HG03457 (cell line): ENCODE measurements around the gene CYLD.

Source experiments
- ATAC-seq: cut with Tn5 transposase; IDR thresholded peaks from one replicate; pipeline ENCODE4 v1.9.1; 2021; ENCODE audit warnings: moderate number of reproducible peaks; ENCODE audit not compliant: unreplicated experiment

CYLD gene

GRCh38 chr16:50814541-50814940 lies 72.7 kb downstream of the CYLD start:
- ATAC-seq, result no peak

- no peak for ATAC-seq
Observed at GRCh38 chr16:50815382-50815781, 73.5 kb downstream of the CYLD start.

- ATAC-seq, result no peak
Observed at GRCh38 chr16:50816901-50817555, 75.1 kb downstream of the CYLD start.

GRCh38 chr16:50818380-50818779 lies 76.5 kb downstream of the CYLD start:
- no peak for ATAC-seq

GRCh38 chr16:50819706-50820105 lies 77.8 kb downstream of the CYLD start:
- ATAC-seq, result no peak

GRCh38 chr16:50820225-50820624 lies 78.3 kb downstream of the CYLD start:
- no peak for ATAC-seq

- ATAC-seq, result no peak
Observed at GRCh38 chr16:50821586-50821985, 79.7 kb downstream of the CYLD start.

DNA sequence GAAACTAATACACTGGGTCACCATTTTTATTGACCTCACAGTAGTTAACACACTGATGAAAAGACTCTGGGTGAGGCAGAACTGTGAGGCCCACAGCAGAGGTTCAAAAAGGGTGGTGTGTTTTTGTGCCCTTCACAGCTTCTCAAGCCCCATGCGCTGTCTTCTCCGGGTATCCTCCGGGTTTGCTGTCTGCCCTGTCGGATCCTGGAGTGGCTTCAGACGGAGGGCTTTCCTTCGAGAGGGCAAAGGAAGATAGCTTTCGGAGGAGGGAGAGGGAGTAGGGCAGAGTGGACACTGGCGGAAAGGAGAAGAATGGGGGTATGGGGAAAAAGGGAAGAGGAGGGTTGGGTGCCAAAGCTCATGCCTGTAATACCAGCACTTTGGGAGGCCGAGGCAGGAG lies 80.8 kb downstream of the CYLD start:
- ATAC-seq, result no peak

- no peak for ATAC-seq
Observed at GRCh38 chr16:50826797-50827316, 85.0 kb downstream of the CYLD start.

DNA sequence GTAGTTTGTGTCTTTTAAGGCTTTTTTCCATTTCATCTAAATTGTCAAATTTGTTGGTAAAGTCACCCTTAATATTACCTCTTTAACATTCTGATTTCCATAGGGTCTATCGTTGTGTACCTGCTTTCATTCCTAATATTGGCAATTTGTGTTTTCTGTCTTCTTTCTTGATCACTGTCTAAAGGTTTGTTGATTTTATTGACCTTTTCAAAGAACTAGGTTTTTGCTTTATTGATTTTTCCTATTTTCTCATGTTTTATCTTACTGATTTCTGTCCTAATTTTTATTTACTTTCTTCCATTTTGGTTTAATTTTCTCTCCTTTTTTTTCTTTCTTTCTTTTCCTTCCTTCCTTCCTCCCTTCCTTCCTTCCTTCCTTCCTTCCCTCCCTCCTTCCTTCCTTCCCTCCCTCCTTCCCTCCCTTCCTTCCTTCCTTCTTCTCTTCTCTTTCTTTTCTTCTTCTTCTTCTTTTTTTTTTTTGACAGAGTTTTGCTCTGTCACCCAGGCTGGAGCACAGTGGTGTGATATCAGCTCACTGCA lies 86.3 kb downstream of the CYLD start:
- ATAC-seq, result no peak

DNA sequence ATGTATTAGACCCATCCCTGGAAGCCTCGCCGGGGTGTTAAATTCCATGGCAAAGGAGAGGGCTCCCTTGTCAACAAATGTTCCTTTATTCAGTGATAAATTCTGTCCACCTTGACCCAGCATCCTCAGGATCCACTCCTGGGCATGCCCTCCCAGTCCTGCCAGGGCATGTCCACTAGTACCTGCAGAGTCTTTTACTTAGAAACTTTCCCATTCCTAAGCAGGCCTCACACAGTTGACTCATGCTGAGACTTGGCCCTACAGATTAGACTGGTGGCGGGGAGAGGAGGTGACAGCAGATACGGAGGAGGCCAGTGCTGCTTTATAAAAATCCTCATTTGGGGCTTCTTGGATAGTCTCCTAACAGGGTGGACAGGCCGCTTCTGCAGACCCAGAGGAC lies 88.8 kb downstream of the CYLD start:
- no peak for ATAC-seq

DNA sequence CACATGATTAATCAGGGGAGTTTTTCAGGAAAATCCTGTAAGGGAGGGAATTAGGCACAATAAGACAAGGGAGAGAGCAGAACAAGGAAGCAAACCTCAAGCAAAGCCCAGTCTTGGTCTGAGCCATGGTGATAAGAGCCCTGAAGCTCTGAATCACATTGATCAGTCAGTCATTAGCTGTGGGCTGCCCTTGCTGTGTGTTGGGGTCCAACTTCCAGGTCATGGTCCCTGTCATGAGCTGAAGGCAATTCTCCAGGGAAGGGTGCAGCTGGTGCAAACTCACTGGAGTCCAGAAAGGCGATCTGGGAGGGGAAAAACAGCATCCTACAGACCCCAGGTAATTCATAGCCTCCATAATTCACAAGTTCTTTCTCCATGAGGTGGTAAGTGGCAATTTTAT lies 89.9 kb downstream of the CYLD start:
- no peak for ATAC-seq

DNA sequence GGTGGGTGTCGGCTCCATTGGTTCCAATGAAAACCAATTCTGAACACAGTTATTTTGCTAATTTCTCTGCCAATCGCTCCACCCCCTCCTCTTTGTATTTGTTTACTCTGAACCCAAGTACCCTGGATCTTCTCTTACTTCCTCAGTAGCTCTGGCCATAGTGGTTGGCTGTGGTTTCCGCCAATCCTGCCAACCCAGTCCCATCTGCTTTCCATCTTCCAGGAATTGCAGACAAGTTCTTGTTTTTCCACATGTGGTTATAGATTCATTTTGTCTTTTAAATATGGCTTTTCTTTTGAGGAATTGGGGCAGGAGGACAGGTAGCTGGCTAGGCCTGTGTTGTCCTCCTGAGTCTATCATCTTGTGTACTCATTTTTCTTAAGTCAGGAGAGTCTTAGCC lies 92.0 kb downstream of the CYLD start:
- no peak for ATAC-seq

DNA sequence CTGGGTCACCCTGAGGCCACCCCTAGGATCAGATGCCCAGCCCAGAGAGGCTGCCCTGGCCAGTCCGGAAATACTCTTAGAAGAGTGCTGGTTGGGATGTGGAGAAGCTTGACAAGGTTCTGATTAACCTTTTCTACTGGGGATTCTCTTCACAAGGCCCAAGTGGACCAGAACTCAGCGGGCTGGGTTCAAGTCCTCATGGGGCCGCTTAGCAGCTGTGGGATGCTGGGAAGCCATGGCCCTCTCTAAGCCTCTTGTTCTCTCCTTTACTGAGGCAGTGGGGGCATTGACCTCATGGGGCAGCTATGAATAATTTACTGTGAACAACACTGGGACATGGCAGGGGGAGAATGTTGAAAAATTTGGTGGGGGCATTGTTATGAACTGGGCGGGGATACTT lies 92.8 kb downstream of the CYLD start:
- ATAC-seq, result no peak

DNA sequence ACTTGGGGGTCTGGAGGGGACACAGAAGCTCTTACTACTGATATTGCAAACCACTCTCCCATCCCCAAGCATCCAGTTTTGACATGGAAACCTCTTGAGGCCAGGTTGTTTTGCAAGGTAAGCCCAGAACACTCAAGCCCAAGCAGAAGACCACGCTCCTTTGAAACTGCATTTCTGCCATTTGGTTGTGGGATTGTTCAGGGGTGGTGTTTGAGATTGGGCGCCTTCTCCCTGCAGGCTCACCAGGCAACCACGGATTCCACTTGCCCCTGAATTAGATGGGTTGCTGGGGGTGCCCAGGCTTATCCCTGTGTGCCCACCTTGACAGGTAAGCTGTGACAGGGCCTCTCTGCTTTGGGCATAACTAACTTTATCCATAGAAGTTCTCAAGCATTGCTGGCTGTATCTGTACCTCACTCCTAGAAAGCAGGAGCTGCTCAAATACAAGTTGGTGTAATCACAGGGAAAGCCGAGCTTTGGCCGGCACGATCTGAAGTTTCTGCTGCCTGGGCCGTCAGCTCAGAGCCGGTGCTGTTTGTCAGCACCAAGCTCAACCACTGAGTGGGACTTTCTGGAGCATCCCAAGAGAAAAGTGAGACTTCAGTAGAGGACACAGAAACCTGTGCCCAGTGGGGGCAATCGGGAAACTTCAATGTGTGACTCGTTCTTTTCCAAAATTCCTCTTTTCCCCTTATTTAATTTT lies 93.6 kb downstream of the CYLD start:
- no peak for ATAC-seq

GRCh38 chr16:50836121-50836621 lies 94.3 kb downstream of the CYLD start:
- ATAC-seq, result no peak

DNA sequence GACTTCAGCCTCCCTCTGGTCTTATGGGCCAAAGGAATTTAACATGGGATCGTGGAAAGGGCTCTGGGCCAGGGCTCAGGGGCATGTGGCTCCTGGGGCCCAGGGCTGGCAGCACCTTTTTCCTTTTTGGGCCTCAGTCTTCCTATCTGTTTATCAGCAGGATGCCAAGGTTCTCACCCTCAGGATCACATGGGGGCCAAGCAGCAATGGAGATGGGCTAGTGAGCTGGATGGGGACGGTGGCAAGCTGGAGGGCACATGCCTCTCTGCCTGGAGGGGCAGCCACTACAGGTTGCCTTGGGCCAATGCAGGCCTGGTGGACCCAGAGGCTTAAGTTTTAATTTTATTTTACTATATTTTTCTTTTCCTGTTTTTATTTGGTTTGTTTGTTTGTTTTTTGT lies 95.4 kb downstream of the CYLD start:
- ATAC-seq, result no peak

DNA sequence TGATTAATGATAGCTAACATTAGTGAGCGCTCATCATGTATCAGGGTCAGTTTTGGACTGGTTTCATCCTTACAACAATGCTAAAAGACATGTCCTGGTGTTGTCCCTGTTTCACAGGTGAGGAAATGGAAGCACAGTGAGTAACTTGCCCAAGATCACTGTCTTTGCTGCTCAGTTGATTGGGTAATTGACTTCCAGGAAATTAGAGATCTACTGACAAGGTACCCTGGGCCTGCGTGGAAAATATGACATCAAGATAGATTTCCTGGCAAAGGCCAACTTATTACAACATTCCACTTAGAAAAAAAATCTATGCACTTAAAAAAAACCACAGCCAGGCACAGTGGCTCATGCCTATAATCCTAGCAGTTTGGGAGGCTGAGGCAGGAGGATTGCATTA lies 96.3 kb downstream of the CYLD start:
- ATAC-seq, result no peak

DNA sequence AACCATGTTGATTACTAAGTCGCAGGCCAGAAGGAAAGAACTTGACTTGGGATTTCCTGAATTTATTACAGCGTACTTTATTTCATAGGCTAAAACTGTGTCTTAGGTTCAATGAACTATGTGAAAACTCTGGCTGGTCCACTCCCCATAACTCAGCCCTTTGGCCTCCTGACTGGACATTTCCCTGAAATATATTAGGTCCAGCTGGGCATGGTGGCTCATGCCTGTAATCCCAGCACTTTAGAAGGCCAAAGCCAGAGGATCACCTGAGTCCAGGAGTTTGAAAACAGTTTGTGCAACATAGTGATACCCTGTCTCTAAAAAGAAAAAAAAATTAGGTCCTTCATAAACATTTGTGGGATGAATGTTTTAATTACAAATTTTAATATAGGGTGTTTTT lies 97.0 kb downstream of the CYLD start:
- no peak for ATAC-seq

GRCh38 chr16:50839356-50839755 lies 97.5 kb downstream of the CYLD start:
- no peak for ATAC-seq

DNA sequence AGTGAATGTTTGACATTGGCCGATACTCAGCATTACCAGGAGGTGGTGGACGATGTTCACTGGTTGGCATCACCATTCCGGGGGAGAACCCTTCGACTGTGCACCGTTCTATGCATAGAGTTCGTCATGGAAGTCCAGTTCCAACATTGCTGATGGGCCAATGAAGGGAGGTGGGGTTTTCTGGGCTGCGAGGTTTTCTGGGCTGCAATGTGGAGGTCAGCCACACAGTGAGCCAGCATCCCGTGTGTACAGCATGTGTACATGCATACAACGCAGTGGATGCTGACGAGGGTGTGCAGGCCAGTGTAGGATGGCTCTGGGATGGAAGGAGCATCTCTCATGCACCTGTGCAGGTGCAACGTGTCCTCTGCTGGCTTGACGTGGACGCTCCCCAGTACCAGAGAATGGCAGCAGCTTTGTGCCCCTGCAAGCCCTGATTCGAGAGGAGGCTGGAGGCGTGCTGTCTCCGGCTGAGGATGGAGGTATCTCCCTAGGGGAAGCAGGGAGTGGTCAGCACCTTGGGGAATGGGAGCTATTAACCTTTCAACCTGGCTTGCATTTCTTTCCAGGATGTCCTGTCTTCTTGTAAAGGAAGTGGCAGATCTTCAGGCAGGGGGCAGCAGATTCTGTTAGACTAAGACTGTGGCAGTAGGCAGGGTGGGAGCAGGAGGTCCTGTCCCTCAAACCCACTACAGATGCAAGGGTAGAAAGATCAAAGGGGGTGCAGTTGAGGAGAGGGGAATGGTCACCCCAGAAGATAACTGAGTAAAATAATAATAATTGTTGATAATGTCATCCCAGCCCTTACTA lies 98.2 kb downstream of the CYLD start:
- no peak for ATAC-seq
